GM21723 (cell line): Measurements from ENCODE around the gene INSM1.

ENCODE experiments used
- ATAC-seq: cut with Tn5 transposase; IDR thresholded peaks from one replicate; pipeline ENCODE4 v1.9.1; 2021; ENCODE audit warnings: mild to moderate bottlenecking, moderate library complexity; ENCODE audit not compliant: unreplicated experiment

Gene INSM1

DNA sequence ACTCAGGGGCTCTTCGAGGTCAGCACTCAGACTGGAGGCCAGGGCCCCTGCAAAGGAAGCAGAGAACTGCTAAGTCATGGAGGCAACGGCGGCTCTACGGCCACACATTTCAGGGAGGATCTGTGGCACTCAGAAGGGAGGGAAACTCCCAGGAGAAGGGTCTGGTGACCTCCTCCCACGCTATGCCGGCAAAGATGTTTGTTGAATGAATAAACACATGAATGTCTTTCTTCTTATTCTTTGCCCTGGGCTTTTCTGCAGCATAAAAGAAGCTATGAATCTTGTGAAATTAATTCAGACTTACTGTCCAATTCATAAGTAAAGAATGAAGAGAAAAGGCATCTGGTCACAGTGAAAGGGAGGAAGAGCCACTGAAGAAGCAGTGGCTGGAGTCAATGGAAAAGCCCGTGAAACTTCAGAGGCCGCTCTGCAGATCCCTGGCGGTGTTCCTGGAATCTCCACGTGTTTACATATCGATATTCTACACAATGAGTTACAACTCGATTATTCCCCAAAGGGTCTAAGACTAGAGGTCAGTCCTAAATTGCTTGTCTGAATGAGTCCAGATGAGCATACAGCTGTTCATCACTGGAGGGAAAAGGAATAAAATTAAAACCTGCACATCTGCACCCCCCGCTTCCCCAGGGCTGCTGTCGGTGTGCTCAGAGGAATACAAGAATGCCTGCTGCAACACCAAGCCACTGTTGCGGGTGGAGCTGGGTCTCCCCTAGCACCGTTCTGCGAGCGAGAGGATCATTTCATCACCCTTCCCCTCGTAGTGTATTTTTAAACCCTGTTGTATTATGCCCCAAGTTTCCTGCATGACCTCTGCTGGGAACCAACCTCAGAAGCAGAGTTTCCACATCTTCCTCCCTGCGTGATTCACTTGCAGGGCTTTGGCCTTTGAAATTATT is 25.6 kb downstream of the INSM1 start:
- ATAC-seq = no peak

- no peak for ATAC-seq
These were observed 27.2 kb downstream of the INSM1 start for GRCh38 chr20:20395087-20395486.

DNA sequence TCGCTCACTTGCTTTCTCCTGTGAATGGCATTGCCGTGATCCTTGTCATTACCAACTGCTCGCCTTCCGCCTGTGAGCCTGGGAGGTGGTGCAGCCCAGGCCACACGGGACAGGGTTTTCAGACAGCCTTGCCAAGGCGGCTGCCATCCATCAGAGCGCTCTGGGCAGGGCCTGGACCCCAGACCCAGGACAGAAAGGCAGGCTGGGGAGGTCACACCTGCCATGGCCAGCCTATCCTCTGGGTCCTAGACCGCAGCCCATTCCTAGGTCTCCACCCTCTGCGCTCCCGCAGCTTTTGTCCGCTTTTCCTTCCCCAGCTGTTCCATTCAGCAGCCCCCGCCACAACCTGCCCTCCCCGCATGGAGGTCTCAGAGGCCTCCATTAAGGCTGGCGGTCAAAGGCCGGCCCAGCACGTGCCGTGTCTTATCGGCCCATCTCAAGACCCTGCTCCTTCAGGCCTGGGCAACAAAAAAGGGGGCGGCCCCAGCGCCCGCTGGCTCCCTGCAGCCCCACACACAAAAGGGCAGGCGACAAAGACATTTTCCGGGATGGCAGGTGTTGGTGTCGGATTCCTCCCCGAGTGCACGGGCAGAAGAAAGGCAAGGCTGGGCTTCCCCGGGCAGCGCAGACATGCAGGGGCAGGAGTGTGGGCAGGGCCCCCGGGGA is 28.1 kb downstream of the INSM1 start:
- ATAC-seq = no peak

DNA sequence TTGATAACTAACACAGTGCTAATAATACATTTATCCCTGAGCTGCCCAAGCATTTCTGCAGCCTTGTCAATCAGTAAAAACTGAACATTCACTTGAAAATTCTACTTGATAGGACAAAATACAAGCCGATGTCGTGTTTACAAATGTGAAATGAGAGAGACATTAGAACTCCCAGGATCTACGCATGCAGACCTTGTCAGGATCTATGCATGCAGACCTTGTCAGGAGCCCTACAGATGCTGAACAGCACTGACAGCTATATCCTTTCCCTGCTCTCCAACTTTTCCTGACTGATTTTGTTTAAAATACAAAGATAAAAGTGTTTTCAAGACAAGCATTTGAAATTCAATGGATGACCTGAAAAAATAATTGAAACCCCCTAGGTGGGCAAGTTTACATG is 28.9 kb downstream of the INSM1 start:
- ATAC-seq = no peak

GRCh38 chr20:20398123-20398522 is 30.2 kb downstream of the INSM1 start:
- ATAC-seq = no peak

DNA sequence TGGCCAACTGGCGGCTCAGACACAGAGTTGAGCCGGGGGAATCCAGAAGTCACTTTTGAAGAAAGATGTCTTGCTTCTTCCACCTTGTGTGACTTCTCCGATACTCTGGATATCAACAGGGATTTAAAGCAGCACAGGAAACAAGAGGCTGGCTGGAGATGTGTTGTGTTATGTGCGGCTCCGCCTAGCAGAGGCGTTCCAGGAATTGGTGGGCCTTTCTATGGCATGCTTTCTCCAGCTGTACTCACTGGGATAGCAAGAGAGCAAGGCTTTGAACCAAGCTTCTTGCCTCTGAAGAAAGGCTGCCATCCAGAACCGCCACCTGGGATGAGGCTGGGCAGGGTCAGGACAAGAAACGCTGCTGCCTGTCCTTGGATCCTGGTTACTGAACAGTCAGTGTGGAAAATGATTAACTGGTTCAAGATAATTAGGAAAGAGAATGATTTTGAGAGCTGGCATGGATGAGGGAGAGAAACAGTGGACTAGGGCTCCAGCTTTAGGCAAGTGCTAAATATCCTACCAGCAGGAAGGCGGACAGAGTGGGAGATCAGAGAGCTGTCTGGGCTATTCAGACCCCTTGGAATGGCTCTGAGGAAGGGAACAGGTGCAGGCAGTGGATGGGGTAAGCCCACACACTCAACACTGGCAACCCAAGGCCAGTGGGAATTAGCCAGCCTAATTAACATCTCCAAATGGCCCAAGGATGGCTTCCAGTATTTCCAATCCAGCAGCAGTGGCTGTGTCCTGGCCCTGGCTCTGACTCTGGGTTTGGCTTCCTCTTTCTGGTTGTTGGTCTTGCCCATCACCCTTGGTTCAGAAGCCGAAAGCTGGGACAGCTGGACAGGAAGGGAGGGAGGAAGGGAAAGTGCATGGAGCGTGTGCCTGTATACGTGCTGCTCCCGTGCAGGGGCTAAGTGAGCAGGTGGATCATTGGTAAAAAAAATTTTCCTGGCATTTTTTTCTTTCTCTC is 31.9 kb downstream of the INSM1 start:
- no peak for ATAC-seq

DNA sequence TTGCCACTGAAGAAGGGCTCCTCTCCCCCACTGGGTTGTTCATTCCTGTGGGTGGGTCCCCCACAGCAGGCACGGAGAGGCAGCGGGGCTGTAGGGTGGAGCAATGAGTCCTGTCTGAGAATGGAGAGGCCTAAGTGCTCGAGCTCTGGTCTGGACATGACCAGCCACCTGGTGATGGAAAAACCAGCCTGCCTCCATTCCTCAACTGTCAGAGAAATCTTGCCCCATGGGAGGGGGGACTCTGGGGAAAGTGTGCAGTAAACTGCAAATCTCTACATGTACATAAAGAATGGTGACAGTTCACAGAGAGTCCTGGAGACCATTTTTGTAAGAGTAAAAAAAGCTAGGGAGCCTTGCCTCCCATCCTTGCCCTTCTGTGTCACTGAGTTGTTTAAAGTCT is 34.1 kb downstream of the INSM1 start:
- no peak for ATAC-seq

GRCh38 chr20:20404633-20405032 is 36.7 kb downstream of the INSM1 start:
- ATAC-seq = no peak

DNA sequence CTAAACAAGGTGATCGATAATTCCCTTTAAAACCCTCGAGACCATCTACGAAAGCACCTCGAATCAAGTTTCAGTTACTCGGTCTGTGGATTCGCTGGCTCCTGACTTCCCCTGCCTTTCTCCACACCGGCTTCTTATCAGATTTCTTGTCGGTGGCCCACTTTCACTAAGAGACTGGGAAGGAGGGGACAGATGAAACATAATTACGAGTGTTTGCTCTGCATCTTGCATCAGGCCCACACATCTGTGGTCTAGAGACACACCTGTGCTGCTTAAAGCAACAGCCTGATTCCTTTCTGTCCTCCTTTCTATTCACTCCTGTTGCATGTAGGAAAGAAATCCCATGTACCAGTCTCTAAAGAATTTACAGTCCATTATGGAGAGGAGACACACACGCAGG is 37.7 kb downstream of the INSM1 start:
- ATAC-seq = no peak

GRCh38 chr20:20406306-20406705 is 38.4 kb downstream of the INSM1 start:
- no peak for ATAC-seq

DNA sequence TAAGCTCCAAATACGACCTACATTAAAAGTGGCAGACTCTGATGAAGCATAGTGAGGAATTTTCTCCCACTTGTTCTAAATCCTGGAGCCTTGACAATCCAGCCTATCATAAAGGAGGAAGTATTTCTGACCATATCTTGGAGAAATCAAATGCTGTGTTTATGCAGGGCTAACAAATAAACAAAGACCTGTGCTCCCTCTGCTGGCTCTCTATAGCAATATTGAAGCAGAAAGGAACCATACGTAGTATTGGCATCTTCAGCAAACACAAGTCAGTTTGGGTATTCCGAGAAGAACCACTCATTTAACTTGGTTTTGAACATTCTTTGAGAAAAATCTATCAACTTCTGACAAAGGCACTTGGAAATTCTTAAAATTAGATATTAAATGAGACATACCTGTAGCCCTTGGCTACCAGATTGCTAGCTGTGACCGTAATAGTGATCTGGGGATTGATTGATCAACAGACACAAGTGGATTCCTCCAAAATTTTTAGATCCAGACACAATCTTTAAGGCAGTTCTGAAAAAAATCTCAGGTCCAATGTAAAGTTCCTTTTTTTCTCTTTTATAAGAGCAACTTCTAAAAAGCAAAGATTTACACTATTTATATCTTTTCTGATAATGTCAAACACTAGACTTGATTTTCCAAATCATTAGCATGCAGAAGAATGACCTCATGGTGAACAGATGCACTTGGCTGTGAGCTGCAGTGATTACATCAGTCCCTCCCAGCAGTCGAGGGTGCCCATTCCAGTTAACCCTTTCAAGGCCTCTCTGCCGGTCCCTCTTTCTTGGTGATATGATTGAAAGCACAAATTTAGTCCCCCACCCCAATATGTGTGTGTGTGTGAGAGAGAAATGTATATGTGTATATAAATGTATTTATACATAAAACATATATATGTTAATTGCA is 40.2 kb downstream of the INSM1 start:
- ATAC-seq = no peak

- ATAC-seq = no peak
These were observed 41.4 kb downstream of the INSM1 start for GRCh38 chr20:20409331-20409730.

GRCh38 chr20:20410678-20411077 is 42.8 kb downstream of the INSM1 start:
- no peak for ATAC-seq

- no peak for ATAC-seq
These were observed 43.5 kb downstream of the INSM1 start for GRCh38 chr20:20411402-20411801.

DNA sequence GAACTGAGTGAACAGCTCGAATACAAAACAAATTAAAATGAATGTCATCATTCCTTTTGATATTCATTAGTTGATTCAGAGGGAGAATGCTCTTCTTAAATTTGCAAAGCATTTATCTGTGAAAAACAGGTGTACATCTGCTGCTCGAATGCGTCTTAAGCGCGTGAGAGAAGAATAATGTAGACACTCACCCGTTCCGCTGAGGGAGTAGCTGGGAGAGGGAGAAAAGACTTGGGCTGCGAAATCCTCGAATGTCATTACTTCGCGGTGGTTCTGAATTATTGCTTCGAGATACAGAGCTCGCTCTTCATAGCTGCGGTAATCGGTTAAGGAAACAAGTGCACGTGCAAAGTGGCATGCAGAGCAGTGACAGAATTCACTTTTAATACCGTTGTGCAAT is 43.9 kb downstream of the INSM1 start:
- ATAC-seq = no peak

DNA sequence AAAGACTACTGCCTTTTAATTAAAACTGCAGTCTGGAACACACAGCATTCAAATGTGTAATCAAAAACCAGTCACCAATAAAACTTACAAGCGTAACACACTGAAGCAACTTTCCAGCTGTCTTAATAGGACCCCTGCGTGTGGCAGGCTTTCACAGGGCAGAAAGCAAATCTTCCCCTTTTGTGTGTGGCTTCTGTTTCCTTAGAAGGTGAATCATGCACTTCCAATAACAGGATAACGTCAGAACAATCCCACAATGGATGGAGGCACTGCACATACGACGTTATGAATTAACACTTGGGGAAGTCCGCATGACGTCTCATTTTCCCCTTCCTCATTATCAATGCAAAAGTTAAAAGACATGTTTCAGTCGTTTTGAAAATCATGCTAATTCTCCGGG is 44.8 kb downstream of the INSM1 start:
- no peak for ATAC-seq

DNA sequence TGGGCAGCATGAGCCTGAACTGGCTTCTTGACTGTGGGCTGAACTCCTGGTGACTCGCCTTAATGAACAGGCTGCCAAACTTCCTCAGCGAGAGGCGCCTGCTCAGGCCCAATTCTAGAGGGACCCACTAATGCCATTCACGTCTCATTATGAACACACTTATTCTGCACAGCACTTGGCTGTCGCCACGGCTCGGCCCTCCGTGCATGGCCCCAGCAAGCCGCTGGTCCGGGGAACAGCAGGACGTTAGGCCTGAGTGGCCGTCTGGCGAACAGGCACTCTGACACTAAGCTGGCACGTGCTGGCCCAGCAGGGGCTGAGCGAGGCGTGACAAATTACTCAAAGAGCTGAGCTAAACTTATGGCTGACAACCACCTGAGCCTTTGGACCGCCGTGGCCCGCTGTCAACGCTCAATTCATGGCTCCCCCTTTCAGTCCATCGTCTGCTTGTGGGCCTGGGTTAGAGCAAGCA is 45.9 kb downstream of the INSM1 start:
- no peak for ATAC-seq

DNA sequence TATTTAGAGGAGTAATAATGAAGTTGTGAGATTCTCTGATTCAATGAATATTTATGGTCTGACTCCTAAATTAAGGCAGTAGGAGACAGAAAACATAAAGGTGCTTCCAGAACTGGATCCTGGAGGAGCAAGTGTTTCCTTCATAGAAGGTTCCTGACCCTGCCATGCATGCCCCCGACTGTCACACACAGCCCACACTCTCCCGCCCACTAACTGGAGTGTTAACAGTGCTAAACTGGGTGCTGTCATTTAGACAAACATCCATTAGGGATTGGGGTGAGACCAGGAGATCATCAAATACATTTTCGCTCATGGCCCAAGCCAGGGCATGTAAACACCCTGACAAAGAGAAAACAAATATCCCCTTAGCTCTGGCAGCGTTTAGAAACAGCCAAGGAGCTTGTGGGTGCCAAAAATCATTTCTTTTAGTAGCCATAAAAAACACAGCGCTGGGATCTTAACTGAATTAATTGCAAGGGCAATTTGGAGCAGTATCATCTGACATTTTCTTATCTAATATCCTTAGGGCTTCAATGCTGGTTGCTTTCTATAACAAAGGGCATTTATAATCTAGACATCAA is 46.8 kb downstream of the INSM1 start:
- no peak for ATAC-seq

DNA sequence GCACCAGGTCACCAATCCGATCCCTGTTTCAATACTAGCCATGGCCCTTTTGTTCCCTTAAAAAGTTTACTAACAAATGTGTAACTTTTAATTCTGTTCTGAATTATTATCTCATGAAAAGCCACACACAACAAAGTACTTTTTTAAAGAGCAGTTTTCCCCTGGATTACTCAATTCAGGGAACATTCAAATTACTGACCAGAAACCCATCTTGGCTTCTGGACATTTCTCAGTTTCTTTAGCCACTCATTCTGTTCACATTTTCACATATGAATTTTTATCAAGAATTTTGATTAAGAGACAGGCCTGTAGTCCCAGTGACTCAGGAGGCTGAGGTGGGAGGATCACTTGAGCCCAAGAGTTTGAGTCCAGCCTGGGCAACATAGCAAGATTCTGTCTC is 47.4 kb downstream of the INSM1 start:
- no peak for ATAC-seq
